ENCODE measurements around the gene CA14. TPM values are rescaled to one million over a fixed set of nuclear protein-coding genes. Genes with fewer than 3 reads are reported as not detected.

CA14 gene
- total and polyA plus RNA-seq, 9 of the 15 experiments (the other 6 are each of a cell fraction or from before 2014, with no cell fraction given), result 0.13 to 0.57 (median 0.26) TPM; not detected in 1

GRCh38 chr1:150235852-150236613, 21.5 kb upstream of the CA14 start, which contains the start of gene ANP32E:
Gene ANP32E (minus strand): TSS chr1:150236112. CDS start chr1:150235786, 326 bp downstream.
- intact Hi-C loops (cut with micrococcal nuclease), result no loop called here
- Histone ChIP-seq H3K9me1 (ENCODE audit: control insufficient read depth, insufficient read depth, low read length) (no peaks in the 10 kb centered on the region), H3K27ac (ENCODE audit: extremely low read depth, low read depth, low read length) (peak within 1 kb of the TSS; percentile 95), H2AFZ (ENCODE audit: low read depth, low read length) (peak within 1 kb of the TSS; percentile 90), H4K20me1 (replicated peaks; ENCODE audit: control insufficient read depth, insufficient read depth, low read length) (no peaks in the 10 kb centered on the region; the same call in 1 of the 2 replicates), H3K27me3 (ENCODE audit: control insufficient read depth in 2 of 2, insufficient read depth in 2 of 2, low read length in 2 of 2) (no peaks in the 10 kb centered on the region), H3K9me3 (replicated peaks; ENCODE audit: control insufficient read depth, insufficient read depth, low read depth, low read length) (no peaks in the 10 kb centered on the region), H3K4me1 (replicated peaks in 1 of 2; ENCODE audit: control insufficient read depth in 2 of 2, insufficient read depth in 2 of 2, low read length in 2 of 2) (peaks cover 13 to 16% of the 10 kb centered on the region in 2 experiments; a peak in 4 of 5 replicates), H3K79me2 (ENCODE audit: control insufficient read depth, insufficient read depth, low read length) (peaks cover 55% of the 10 kb centered on the region), H3K4me2 (ENCODE audit: insufficient read depth, low read length) (peak within 1 kb of the TSS; percentile 89), H3K9ac (ENCODE audit: insufficient read depth in 1 of 2, low read depth in 2 of 2, low read length in 2 of 2) (peak within 1 kb of the TSS; percentile 94 to 97), H3K4me3 (peak within 1 kb of the TSS; percentile 95), H3K36me3 (ENCODE audit: control insufficient read depth, insufficient read depth, low read length) (peaks cover 15% of the 10 kb centered on the region; the same call in 2 of the 3 replicates)
- ChIA-PET POLR2A (interaction anchor here (0.7 to 1.5 kb wide), 10 partner anchors 11 to 763 kb away, joined by 3 to 7 read pairs (median 3); partner anchors contain the start of gene APH1A), CTCF (ENCODE audit: low intra/inter-chr PET ratio) (no interaction called here)
- peak; percentile 90 for ATAC-seq
- DNase-seq (ENCODE audit: extremely low read depth in 1 of 4, low spot score in 3 of 4), result peak; percentile 93 to 98 (median 96)
- no TSS peak for BruUV-seq (replicated peaks)
- peak; percentile 100 for FAIRE-seq
- in situ Hi-C loops (cut with MboI), result no loop called here
- 1% methylated on average over 31 of the region's 33 CpGs for WGBS (ENCODE audit: insufficient coverage, low coverage, missing lambda C conversion rate)
- TF ChIP-seq GTF2A2 (tag; IDR thresholded peaks at IDR 0.05) (peak; percentile 61; the same call in 1 of the 2 replicates), TEAD2 (tag; IDR thresholded peaks at IDR 0.05) (no peak), CSDE1 (IDR thresholded peaks at IDR 0.05) (peak in 1 of 2 experiments; percentile 82; a peak in 2 of 4 replicates), ZNF133 (CRISPR knock-in tag; IDR thresholded peaks at IDR 0.05) (no peak), ZBTB11 (CRISPR knock-in tag; IDR thresholded peaks at IDR 0.05) (peak in 1 of 3 experiments; percentile 69; a peak in 1 of 6 replicates), TSHZ1 (CRISPR knock-in tag; IDR thresholded peaks at IDR 0.05) (no peak), DEAF1 (CRISPR knock-in tag; IDR thresholded peaks at IDR 0.05) (no peak), DIDO1 (tag; IDR thresholded peaks at IDR 0.05; ENCODE audit: low read depth) (peak; percentile 41; the same call in 1 of the 2 replicates), ETS2 (tag; IDR thresholded peaks at IDR 0.05; ENCODE audit: borderline replicate concordance, poor library complexity, severe bottlenecking) (no peak)

Data from K562 (cell line).